Measurements from ENCODE around the gene SERPINE2. TPM values are rescaled to one million over a fixed set of nuclear protein-coding genes. Genes with fewer than 3 reads are reported as not detected.

Gene SERPINE2
- total RNA-seq, 1 donor from 2014 or later, result 9.8 TPM

DNA sequence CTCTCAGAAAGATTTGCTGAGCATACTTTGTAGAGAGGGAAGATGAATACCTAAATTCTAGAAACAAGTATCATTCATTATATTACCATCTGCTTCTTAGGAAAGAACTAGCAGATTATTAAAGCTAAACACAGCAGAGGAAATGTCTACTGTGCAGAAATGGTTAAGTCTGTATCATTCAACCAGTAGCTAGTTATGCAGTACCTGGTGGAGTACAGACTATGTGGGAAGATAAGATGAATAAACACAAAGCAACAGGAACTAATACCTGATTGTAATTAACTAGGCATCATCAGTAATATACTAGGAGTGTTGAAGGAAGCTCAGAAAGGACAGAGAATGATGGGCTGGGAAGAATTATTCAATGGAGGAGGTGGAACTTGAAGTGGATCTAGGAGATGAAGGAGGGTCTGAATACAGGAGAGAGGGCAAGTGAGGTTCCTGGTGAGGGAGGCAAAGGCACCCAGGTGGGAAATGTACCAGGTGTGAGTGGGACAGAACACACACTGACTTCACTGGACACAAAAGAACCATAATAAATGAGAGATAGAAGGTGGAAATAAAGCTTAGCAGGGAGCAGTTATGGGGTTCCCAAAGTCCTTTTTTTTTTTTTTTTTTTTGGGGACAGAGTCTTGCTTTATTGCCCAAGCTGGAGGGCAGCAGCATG is 103.5 kb downstream of the SERPINE2 start:
- H3K4me3 ChIP-seq, result no peak overlapping the region
- no peaks in the 10 kb centered on the region for H3K27me3 ChIP-seq (ENCODE audit: low read depth)
- no peaks in the 10 kb centered on the region for H3K36me3 ChIP-seq
- no peak overlapping the region for H3K27ac ChIP-seq (replicated peaks)
- peaks cover 92% of the 10 kb centered on the region for H3K4me1 ChIP-seq
- H3K9me3 ChIP-seq (replicated peaks), result no peaks in the 10 kb centered on the region
- no peak for DNase-seq
- TF ChIP-seq, protein P1, sequence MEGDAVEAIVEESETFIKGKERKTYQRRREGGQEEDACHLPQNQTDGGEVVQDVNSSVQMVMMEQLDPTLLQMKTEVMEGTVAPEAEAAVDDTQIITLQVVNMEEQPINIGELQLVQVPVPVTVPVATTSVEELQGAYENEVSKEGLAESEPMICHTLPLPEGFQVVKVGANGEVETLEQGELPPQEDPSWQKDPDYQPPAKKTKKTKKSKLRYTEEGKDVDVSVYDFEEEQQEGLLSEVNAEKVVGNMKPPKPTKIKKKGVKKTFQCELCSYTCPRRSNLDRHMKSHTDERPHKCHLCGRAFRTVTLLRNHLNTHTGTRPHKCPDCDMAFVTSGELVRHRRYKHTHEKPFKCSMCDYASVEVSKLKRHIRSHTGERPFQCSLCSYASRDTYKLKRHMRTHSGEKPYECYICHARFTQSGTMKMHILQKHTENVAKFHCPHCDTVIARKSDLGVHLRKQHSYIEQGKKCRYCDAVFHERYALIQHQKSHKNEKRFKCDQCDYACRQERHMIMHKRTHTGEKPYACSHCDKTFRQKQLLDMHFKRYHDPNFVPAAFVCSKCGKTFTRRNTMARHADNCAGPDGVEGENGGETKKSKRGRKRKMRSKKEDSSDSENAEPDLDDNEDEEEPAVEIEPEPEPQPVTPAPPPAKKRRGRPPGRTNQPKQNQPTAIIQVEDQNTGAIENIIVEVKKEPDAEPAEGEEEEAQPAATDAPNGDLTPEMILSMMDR (IDR thresholded peaks at IDR 0.05; ENCODE audit: borderline replicate concordance), result no peak
- intact Hi-C loops (cut with micrococcal nuclease), result no loop called here

- Histone ChIP-seq H3K27me3 (ENCODE audit: low read depth) (no peaks in the 10 kb centered on the region), H3K9me3 (replicated peaks) (no peaks in the 10 kb centered on the region), H3K27ac (replicated peaks) (no peak overlapping the region), H3K4me1 (peaks cover 97% of the 10 kb centered on the region), H3K4me3 (no peak overlapping the region), H3K36me3 (no peaks in the 10 kb centered on the region)
- TF ChIP-seq, protein P1 (IDR thresholded peaks at IDR 0.05; ENCODE audit: borderline replicate concordance), result no peak
- intact Hi-C loops (cut with micrococcal nuclease), result no loop called here
- no peak for DNase-seq
These were observed 104.2 kb downstream of the SERPINE2 start for GRCh38 chr2:223934870-223935269.

DNA sequence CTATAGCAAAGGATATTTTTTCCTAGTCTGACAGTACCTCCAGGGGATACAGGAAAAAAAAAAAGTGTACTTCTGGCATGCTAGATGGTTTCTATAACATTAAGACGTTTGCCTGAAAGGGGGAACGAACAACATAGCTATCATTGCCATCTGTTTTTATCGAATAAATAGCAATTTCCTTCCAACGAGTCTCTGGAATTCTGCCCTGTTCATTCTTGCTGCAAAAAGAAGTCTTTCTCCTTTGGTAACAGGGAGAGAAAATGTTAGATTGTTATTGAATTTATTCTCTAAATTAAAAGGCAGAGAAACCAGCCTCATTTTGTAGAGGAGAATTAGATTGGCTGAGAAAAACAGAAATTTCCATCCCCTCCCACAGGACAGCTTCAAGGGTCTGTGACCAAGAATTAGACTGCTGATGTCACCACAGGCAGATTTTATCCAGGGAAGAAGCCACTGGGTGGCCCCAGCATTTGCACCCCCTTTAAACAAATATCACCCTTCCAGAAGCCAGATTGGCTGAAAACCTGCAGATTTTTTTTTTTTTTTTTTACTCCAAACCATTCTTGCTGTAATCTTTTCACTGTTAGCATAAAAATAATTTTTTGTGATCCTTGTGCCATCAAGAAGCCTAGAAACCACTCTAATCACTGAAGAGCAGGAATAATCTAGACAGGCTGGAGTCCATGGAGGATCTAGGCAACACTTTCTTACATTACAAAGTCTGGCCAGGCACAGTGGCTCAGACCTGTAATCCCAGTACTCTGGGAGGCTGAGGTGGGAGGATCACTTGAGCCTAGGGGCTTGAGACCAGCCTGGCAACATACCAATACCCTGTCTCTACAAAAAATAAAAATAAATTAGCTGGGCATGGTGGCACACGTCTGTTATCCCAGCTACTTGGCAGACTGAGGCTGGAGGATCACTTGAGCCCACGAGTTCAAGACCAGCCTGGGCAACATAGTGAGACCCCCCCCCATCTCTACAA is 106.0 kb downstream of the SERPINE2 start:
- Histone ChIP-seq H3K27me3 (ENCODE audit: low read depth) (no peaks in the 10 kb centered on the region), H3K4me3 (no peak overlapping the region), H3K27ac (replicated peaks) (no peak overlapping the region), H3K36me3 (no peaks in the 10 kb centered on the region), H3K9me3 (replicated peaks) (peaks cover 1% of the 10 kb centered on the region), H3K4me1 (peaks cover 85% of the 10 kb centered on the region)
- intact Hi-C loops (cut with micrococcal nuclease), result no loop called here
- TF ChIP-seq, protein P1 (IDR thresholded peaks at IDR 0.05; ENCODE audit: borderline replicate concordance), result no peak
- no peak for DNase-seq

GRCh38 chr2:223930103-223930976 is 108.7 kb downstream of the SERPINE2 start:
- Histone ChIP-seq H3K36me3 (peaks cover 6% of the 10 kb centered on the region), H3K4me3 (no peak overlapping the region), H3K4me1 (peaks cover 57% of the 10 kb centered on the region), H3K9me3 (replicated peaks) (peaks cover 19% of the 10 kb centered on the region), H3K27me3 (ENCODE audit: low read depth) (no peaks in the 10 kb centered on the region), H3K27ac (replicated peaks) (peak overlapping the region; percentile 70)
- TF ChIP-seq, protein P1 (IDR thresholded peaks at IDR 0.05; ENCODE audit: borderline replicate concordance), result no peak
- DNase-seq, result peak; percentile 62
- intact Hi-C loops (cut with micrococcal nuclease), result no loop called here

- Histone ChIP-seq H3K36me3 (peaks cover 6% of the 10 kb centered on the region), H3K4me3 (no peak overlapping the region), H3K4me1 (peaks cover 50% of the 10 kb centered on the region), H3K27me3 (ENCODE audit: low read depth) (no peaks in the 10 kb centered on the region), H3K27ac (replicated peaks) (peak overlapping the region; percentile 70), H3K9me3 (replicated peaks) (peaks cover 19% of the 10 kb centered on the region)
- TF ChIP-seq, protein P1 (IDR thresholded peaks at IDR 0.05; ENCODE audit: borderline replicate concordance), result no peak
- no peak for DNase-seq
- intact Hi-C loops (cut with micrococcal nuclease), result no loop called here
These were observed 109.4 kb downstream of the SERPINE2 start for GRCh38 chr2:223929571-223930102.

Measured in left ventricle myocardium inferior (tissue), 1 donor.